T-helper 1 cell treated with Interleukin-12 subunit alpha and Interleukin-12 subunit beta and Interleukin-4 antibody, amounts not matched to agents 30 ng/mL and 1 ng/mL, for 36 hours (primary cell): ENCODE results near the gene DUOXA1. TPM values are rescaled to one million over a fixed set of nuclear protein-coding genes. Genes with fewer than 3 reads are reported as not detected.

Experiments used
- total RNA-seq: library from RNA; stranded (reverse); gene quantifications from 2 replicates; pipeline ENCODE4 v1.2.3, GENCODE V29; 2022

Gene DUOXA1
- total RNA-seq, 1 donor from 2014 or later: 0.42 TPM

Other genes with a start within 250 kb of the DUOXA1 start
- gene TERB2, start 173.2 kb downstream of the DUOXA1 start, total RNA-seq: not detected in 2 replicates
- gene SORD, start 106.7 kb downstream of the DUOXA1 start, total RNA-seq: 6.7 and 6.8 TPM in 2 replicates
- gene DUOX2, start 15.7 kb downstream of the DUOXA1 start, total RNA-seq: not detected in 2 replicates
- not detected in 2 replicates for gene DUOXA2, start 15.6 kb downstream of the DUOXA1 start, total RNA-seq
- gene DUOX1, start 115 bp upstream of the DUOXA1 start, total RNA-seq: 0.02 and 0.07 TPM in 2 replicates
- 2.2 and 2.8 TPM in 2 replicates for gene SHF, start 58.1 kb upstream of the DUOXA1 start, total RNA-seq
- not detected in 2 replicates for gene SLC28A2, start 122.4 kb upstream of the DUOXA1 start, total RNA-seq
- gene GATM, start 248.7 kb upstream of the DUOXA1 start, total RNA-seq: 1.3 and 1.6 TPM in 2 replicates